Thyroid gland (tissue), 4 donors: Measurements from ENCODE around the gene SUOX. TPM values are rescaled to one million over a fixed set of nuclear protein-coding genes. Genes with fewer than 3 reads are reported as not detected.
"Not testable (repeated sequence)": the region's sequence is repeated elsewhere in the genome, so short reads cannot be mapped to it uniquely, and the experiment has no call there.

ENCODE experiments used
- DNase-seq, 2 donors: peaks; one replicate each; pipeline ENCODE4 v3.0.0-alpha.2; 2019
- H3K27ac ChIP-seq, 3 donors: fragments of 200-600 bp; sonication (generic); 1 replicate in 2 of 3; 2 replicates in 1 of 3; pipeline ENCODE4 v1.5.1; 2016 to 2019; ENCODE audit warnings: mild to moderate bottlenecking in 1 of 3, moderate library complexity in 1 of 3
- H3K27me3 ChIP-seq: fragments of 200-600 bp; sonication (generic); one replicate; pipeline ENCODE4 v1.5.1; 2019
- H3K36me3 ChIP-seq, 2 donors: fragments of 200-600 bp; sonication (generic); one replicate each; pipeline ENCODE4 v1.5.1; 2016 to 2019
- H3K4me1 ChIP-seq, 2 donors: fragments of 200-600 bp; sonication (generic); one replicate each; pipeline ENCODE4 v1.5.1; 2017 to 2019
- H3K4me3 ChIP-seq, 3 donors: fragments of 200-600 bp; sonication (generic); replicated peaks in 1 of 3; 1 replicate in 2 of 3; 2 replicates in 1 of 3; pipeline ENCODE4 v1.5.1; 2016; ENCODE audit warnings: mild to moderate bottlenecking in 1 of 3
- H3K9me3 ChIP-seq: fragments of 200-600 bp; sonication (generic); one replicate; pipeline ENCODE4 v1.5.1; 2017
- POLR2A ChIP-seq, 2 donors: fragments of 450-650 bp; IDR thresholded peaks; one replicate each; pipeline ENCODE4 v1.6.1; 2017; ENCODE audit warnings: antibody characterized with exemption in 2 of 2, mild to moderate bottlenecking in 2 of 2, moderate library complexity in 1 of 2
- WGBS, 2 donors: methylation state at CpG; one replicate each; pipeline ENCODE4 v1.1.5; 2017; 5-methylcytosine and 5-hydroxymethylcytosine counted together
- intact Hi-C: fragments of 100-400 bp; cut with DNase I; formaldehyde crosslinking; loops from one replicate; pipeline ENCODE4 v1.15.1; 2023
- total RNA-seq, 4 donors: library from RNA; depleted of rRNA; stranded (reverse); fragments of >200 nt; gene quantifications; one replicate each; pipeline ENCODE4 v1.2.3, GENCODE V29; 2016
- TF ChIP-seq, protein P1 (sequence below), 6 experiments: fragments of 200-600 bp in 3 of 6; fragments of 450-650 bp in 3 of 6; sonication (generic) in 3 of 6; IDR thresholded peaks; one replicate each; pipeline ENCODE4 v1.5.1; 2016 to 2019; ENCODE audit warnings: antibody characterized with exemption in 6 of 6, mild to moderate bottlenecking in 2 of 6, inconsistent platforms in 1 of 6, moderate library complexity in 1 of 6

Gene SUOX
- total RNA-seq, 4 donors from 2014 or later = 18.7 to 36.8 (median 36.2) TPM

DNA sequence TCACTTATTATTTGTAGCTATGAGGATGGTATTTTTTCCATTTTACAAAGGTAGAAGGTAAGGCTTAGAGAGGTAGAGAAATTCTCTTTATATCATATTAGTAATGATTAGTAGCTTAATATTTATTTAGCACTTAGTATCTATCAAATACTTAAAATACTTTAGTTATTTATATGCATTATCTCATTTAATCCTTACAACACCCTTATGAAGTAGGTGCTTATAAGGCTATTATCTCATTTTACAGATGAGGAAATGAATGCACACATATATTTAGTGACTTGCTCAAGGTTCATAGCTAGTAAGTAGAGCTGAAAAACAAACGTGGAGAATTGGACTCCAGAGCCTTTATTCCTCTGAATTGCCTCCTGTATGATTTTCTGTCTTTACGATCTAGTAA, 12.2 kb upstream of the SUOX start:
- H3K27ac ChIP-seq = no peak overlapping the region
- no peak overlapping the region for H3K4me3 ChIP-seq
- TF ChIP-seq, protein P1, sequence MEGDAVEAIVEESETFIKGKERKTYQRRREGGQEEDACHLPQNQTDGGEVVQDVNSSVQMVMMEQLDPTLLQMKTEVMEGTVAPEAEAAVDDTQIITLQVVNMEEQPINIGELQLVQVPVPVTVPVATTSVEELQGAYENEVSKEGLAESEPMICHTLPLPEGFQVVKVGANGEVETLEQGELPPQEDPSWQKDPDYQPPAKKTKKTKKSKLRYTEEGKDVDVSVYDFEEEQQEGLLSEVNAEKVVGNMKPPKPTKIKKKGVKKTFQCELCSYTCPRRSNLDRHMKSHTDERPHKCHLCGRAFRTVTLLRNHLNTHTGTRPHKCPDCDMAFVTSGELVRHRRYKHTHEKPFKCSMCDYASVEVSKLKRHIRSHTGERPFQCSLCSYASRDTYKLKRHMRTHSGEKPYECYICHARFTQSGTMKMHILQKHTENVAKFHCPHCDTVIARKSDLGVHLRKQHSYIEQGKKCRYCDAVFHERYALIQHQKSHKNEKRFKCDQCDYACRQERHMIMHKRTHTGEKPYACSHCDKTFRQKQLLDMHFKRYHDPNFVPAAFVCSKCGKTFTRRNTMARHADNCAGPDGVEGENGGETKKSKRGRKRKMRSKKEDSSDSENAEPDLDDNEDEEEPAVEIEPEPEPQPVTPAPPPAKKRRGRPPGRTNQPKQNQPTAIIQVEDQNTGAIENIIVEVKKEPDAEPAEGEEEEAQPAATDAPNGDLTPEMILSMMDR (IDR thresholded peaks at IDR 0.05) = no peak
- no peak for TF ChIP-seq POLR2A (IDR thresholded peaks at IDR 0.05)
- H3K4me1 ChIP-seq = no peaks in the 10 kb centered on the region
- H3K27me3 ChIP-seq = no peaks in the 10 kb centered on the region
- 71 to 84% methylated on average over 2 of the region's 2 CpGs for WGBS, 2 donors
- no peaks in the 10 kb centered on the region for H3K9me3 ChIP-seq
- intact Hi-C loops = no loop called here
- H3K36me3 ChIP-seq = peaks cover 30 to 53% of the 10 kb centered on the region in 2 donors
- DNase-seq = no peak

DNA sequence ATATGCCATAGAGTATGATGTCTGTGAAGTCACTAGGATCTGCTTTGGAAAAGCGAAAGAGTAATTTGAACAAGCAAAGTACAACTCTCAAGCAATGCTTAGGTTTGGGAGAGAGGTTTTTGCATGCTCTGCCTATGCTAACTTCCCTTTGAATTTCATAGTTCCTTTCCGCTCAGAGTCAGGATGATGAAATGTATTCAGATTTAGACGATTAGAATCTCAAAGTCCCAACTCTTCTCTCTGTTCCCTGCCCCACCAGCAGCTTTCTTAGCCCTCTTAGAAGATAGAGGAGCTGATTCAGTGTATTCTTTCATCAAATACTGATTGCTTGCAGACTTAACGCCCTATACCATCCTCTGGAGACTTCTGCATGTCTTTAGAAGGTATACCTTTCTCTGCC, 11.7 kb upstream of the SUOX start:
- intact Hi-C loops = no loop called here
- H3K4me1 ChIP-seq = no peaks in the 10 kb centered on the region
- no peaks in the 10 kb centered on the region for H3K27me3 ChIP-seq
- DNase-seq = no peak
- H3K9me3 ChIP-seq = no peaks in the 10 kb centered on the region
- TF ChIP-seq POLR2A (IDR thresholded peaks at IDR 0.05) = no peak
- TF ChIP-seq, protein P1 (IDR thresholded peaks at IDR 0.05) = no peak
- 90 to 95% methylated on average over 4 of the region's 4 CpGs for WGBS, 2 donors
- H3K36me3 ChIP-seq = peaks cover 35 to 58% of the 10 kb centered on the region in 2 donors
- no peak overlapping the region for H3K27ac ChIP-seq
- H3K4me3 ChIP-seq = no peak overlapping the region

DNA sequence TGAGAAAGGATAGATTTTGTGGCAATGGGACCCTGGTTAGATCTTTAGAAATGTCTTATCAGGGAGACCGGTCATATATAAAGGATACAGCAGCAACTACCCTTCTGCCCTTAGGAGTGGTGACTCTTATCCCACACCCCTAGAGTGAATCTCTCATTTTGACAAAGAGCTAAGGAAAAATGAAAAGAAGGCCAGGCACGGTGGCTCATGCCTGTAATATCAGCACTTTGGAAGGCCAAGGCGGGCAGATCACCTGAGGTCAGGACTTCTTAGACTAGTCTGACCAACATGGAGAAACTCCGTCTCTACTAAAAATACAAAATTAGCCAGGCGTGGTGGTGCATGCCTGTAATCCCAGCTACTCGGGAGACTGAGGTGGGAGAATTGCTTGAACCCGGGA, 11.1 kb upstream of the SUOX start:
- intact Hi-C loops, H3K27me3 ChIP-seq, H3K4me3 ChIP-seq, H3K27ac ChIP-seq, DNase-seq, H3K9me3 ChIP-seq, H3K4me1 ChIP-seq: not testable (repeated sequence)
- 83 to 87% methylated on average over 7 of the region's 7 CpGs for WGBS, 2 donors
- H3K36me3 ChIP-seq = peaks cover 42 to 58% of the 10 kb centered on the region in 2 donors

DNA sequence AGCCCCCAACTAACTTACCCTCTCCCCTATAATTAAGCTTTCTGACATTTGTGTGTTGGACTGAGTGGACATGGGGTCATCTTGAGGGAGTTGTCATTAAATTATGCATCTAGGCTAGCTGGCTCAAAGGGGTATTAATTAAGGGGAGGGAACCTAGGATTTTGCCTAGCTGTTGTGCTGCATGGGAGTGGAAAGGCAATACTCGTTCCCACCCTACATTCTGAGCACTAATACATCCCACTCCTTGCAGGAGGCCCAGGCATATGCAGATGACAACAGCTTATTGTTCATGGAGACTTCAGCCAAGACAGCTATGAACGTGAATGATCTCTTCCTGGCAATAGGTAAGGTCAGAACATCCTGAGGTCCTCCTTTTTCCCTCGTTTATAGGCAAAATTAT, 6.0 kb upstream of the SUOX start:
- intact Hi-C loops = loop anchor here (5.0 kb wide), 1 partner anchor 36 kb away; no protein-coding TSS in a partner anchor
- no peaks in the 10 kb centered on the region for H3K4me1 ChIP-seq
- no peaks in the 10 kb centered on the region for H3K27me3 ChIP-seq
- no peak overlapping the region for H3K27ac ChIP-seq
- TF ChIP-seq POLR2A (IDR thresholded peaks at IDR 0.05) = no peak
- TF ChIP-seq, protein P1 (IDR thresholded peaks at IDR 0.05) = no peak
- DNase-seq = no peak
- H3K9me3 ChIP-seq = no peaks in the 10 kb centered on the region
- H3K36me3 ChIP-seq = peaks cover 60 to 73% of the 10 kb centered on the region in 2 donors
- no peak overlapping the region for H3K4me3 ChIP-seq
- WGBS, 2 donors = 88 to 90% methylated on average over 3 of the region's 3 CpGs

DNA sequence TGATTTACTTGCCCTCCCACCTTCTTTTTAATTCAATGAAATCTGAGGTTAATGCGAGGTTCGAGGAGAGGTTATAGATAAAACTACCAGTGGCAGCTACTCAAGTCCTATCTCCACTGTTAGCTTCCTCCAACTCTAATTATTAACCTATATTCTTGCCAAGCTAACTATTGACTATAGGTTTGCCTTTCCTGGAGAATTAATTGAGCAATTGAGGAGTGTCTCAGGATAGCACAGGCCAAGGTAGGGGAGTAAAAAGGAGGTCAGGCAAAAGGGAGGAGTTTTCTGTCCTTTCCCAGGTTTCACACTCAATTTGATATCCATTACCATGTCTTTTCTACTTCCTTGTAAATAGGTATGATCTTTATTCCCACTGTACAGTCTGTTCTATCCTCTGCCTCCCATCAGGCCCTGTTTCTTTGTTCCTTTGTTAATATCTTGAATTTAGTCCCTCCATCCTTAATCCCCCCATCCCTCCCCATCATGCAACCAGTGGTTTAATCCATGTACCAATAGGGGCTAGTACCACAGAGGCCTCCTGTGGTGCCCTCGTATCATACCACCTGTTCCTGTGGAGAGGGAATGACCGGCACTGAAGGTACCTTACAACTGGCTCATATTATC, 3.7 kb upstream of the SUOX start:
- H3K36me3 ChIP-seq = peaks cover 42 to 57% of the 10 kb centered on the region in 2 donors
- H3K9me3 ChIP-seq = no peaks in the 10 kb centered on the region
- no peak overlapping the region for H3K4me3 ChIP-seq
- intact Hi-C loops = loop anchor here (5.0 kb wide), 1 partner anchor 34 kb away; no protein-coding TSS in a partner anchor
- 89 to 91% methylated on average over 4 of the region's 4 CpGs for WGBS, 2 donors
- H3K27ac ChIP-seq = no peak overlapping the region
- TF ChIP-seq, protein P1 (IDR thresholded peaks at IDR 0.05) = no peak
- no peak for TF ChIP-seq POLR2A (IDR thresholded peaks at IDR 0.05)
- peaks cover 9% of the 10 kb centered on the region in 2 donors for H3K4me1 ChIP-seq
- DNase-seq = no peak
- no peaks in the 10 kb centered on the region for H3K27me3 ChIP-seq
